ENCODE measurements around the gene ADORA2A.

DNA sequence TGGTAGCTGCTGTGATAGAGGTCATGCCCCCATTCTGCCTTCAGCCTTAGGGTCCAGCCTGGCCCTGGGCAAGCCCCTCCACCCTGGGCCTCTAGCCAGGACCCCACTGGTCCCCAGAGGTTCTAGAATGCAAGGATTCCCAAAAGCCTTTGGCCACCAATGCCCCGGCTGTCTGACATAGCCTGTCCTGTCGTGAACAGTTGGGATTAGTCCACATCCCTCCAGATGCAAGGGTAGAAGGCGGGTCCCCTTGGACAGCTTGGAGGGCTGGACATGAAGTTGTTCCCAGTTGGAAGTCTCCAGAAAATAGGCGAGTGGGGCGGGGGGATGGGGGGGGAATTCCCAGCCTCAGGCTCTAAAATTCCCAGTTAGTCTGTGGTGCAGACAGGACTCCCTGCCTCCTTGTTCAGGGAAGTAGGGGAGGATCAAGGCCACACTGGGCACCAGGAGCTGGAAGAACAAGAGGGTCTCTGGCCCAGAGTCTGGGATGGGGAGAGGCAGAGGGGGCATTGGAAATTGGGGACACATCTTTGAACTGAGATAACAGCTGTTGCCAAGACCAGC lies 5.2 kb upstream of the ADORA2A start:
- TF ChIP-seq, protein P1, sequence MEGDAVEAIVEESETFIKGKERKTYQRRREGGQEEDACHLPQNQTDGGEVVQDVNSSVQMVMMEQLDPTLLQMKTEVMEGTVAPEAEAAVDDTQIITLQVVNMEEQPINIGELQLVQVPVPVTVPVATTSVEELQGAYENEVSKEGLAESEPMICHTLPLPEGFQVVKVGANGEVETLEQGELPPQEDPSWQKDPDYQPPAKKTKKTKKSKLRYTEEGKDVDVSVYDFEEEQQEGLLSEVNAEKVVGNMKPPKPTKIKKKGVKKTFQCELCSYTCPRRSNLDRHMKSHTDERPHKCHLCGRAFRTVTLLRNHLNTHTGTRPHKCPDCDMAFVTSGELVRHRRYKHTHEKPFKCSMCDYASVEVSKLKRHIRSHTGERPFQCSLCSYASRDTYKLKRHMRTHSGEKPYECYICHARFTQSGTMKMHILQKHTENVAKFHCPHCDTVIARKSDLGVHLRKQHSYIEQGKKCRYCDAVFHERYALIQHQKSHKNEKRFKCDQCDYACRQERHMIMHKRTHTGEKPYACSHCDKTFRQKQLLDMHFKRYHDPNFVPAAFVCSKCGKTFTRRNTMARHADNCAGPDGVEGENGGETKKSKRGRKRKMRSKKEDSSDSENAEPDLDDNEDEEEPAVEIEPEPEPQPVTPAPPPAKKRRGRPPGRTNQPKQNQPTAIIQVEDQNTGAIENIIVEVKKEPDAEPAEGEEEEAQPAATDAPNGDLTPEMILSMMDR (IDR thresholded peaks at IDR 0.05), result no peak
- TF ChIP-seq POLR2A (IDR thresholded peaks at IDR 0.05), result no peak
